ENCODE data around the gene A1CF. TPM values are rescaled to one million over a fixed set of nuclear protein-coding genes. Genes with fewer than 3 reads are reported as not detected.

The A1CF gene
- total RNA-seq, 1 experiment from 2014 or later, result not detected

- no peak overlapping the region for H3K4me2 ChIP-seq (ENCODE audit: low read length)
- H3K4me1 ChIP-seq (ENCODE audit: insufficient read depth, low read length), result peaks cover 8% of the 10 kb centered on the region
- ATAC-seq, result no peak
- ChIA-PET CTCF (interaction anchor here (0.8 kb wide), 1 partner anchor 61 kb away, joined by 3 read pairs; no protein-coding TSS in a partner anchor), POLR2A (ENCODE audit: unreplicated experiment) (interaction anchor here (0.6 to 0.7 kb wide), 2 partner anchors 67 to 72 kb away, joined by 3 to 7 read pairs; no protein-coding TSS in a partner anchor)
- no peaks in the 10 kb centered on the region for H3K79me2 ChIP-seq (ENCODE audit: low read length)
- H3K36me3 ChIP-seq (ENCODE audit: low read depth, low read length), result no peaks in the 10 kb centered on the region
- no peaks in the 10 kb centered on the region for H3K9me3 ChIP-seq (ENCODE audit: low read length)
- H3F3A ChIP-seq (ENCODE audit: low read length, unreplicated experiment), result no peaks in the 10 kb centered on the region
- no peaks in the 10 kb centered on the region for H4K20me1 ChIP-seq (ENCODE audit: low read length)
- H3K4me3 ChIP-seq (ENCODE audit: low read length), result no peak overlapping the region
- intact Hi-C loops (cut with micrococcal nuclease), result no loop called here
- BruUV-seq (replicated peaks), result no TSS peak
- H3K27ac ChIP-seq (ENCODE audit: low read length), result no peak overlapping the region
- TF ChIP-seq EZH2 (IDR thresholded peaks at IDR 0.05; ENCODE audit: low read length, unreplicated experiment) (no peak), CTCF (conservative IDR thresholded peaks at IDR 0.05; ENCODE audit: low read depth, low read length) (no peak), EZH2phosphoT487 (IDR thresholded peaks at IDR 0.05; ENCODE audit: borderline replicate concordance, low read length) (no peak)
- DNase-seq, result no peak
- no peak overlapping the region for H2AFZ ChIP-seq (ENCODE audit: low read length)
- no peaks in the 10 kb centered on the region for H3K9me2 ChIP-seq (replicated peaks; ENCODE audit: low read length)
- peaks cover 67% of the 10 kb centered on the region for H3K27me3 ChIP-seq (ENCODE audit: low read length)
- H3K9ac ChIP-seq (ENCODE audit: low read length), result no peak overlapping the region
Measured at GRCh38 chr10:50876429-50876828, 9.0 kb downstream of the A1CF start.

GRCh38 chr10:50874723-50875122 lies 10.7 kb downstream of the A1CF start:
- intact Hi-C loops (cut with micrococcal nuclease), result no loop called here
- ATAC-seq, result peak; percentile 88

More at GRCh38 chr10:50874723-50875122, 10.7 kb downstream of the A1CF start:
- TF ChIP-seq CTCF (conservative IDR thresholded peaks at IDR 0.05; ENCODE audit: low read depth, low read length), result no peak
- no peak for TF ChIP-seq EZH2 (IDR thresholded peaks at IDR 0.05; ENCODE audit: low read length, unreplicated experiment)
- no peak for TF ChIP-seq EZH2phosphoT487 (IDR thresholded peaks at IDR 0.05; ENCODE audit: borderline replicate concordance, low read length)
- Histone ChIP-seq H4K20me1 (ENCODE audit: low read length) (no peaks in the 10 kb centered on the region), H3K27ac (ENCODE audit: low read length) (no peak overlapping the region), H3F3A (ENCODE audit: low read length, unreplicated experiment) (no peaks in the 10 kb centered on the region), H3K4me1 (ENCODE audit: insufficient read depth, low read length) (peaks cover 8% of the 10 kb centered on the region), H3K4me3 (ENCODE audit: low read length) (no peak overlapping the region), H3K9ac (ENCODE audit: low read length) (no peak overlapping the region), H3K9me3 (ENCODE audit: low read length) (no peaks in the 10 kb centered on the region), H3K79me2 (ENCODE audit: low read length) (no peaks in the 10 kb centered on the region), H3K36me3 (ENCODE audit: low read depth, low read length) (no peaks in the 10 kb centered on the region), H3K27me3 (ENCODE audit: low read length) (peaks cover 69% of the 10 kb centered on the region), H2AFZ (ENCODE audit: low read length) (no peak overlapping the region), H3K9me2 (replicated peaks; ENCODE audit: low read length) (no peaks in the 10 kb centered on the region), H3K4me2 (ENCODE audit: low read length) (peak overlapping the region; percentile 2; the same call in 1 of the 2 replicates)
- peak; percentile 97 for DNase-seq
- POLR2A ChIA-PET (ENCODE audit: unreplicated experiment), result interaction anchor here (0.7 kb wide), 1 partner anchor 23 kb away, joined by 3 read pairs; no protein-coding TSS in a partner anchor
- no TSS peak for BruUV-seq (replicated peaks)
- CTCF ChIA-PET, result interaction anchor here (0.6 to 0.7 kb wide), 2 partner anchors 8 to 17 kb away, joined by 3 read pairs; no protein-coding TSS in a partner anchor
